HPDE6-E6E7 (cell line): ENCODE data around the gene ACOT2.
"Not testable (repeated sequence)": the region's sequence is repeated elsewhere in the genome, so short reads cannot be mapped to it uniquely, and the experiment has no call there.

ENCODE experiments used
- DNase-seq: peaks from one replicate; pipeline ENCODE4 v3.0.0; 2011; ENCODE audit warnings: missing footprints; ENCODE audit errors: extremely low spot score

ACOT2 gene

DNA sequence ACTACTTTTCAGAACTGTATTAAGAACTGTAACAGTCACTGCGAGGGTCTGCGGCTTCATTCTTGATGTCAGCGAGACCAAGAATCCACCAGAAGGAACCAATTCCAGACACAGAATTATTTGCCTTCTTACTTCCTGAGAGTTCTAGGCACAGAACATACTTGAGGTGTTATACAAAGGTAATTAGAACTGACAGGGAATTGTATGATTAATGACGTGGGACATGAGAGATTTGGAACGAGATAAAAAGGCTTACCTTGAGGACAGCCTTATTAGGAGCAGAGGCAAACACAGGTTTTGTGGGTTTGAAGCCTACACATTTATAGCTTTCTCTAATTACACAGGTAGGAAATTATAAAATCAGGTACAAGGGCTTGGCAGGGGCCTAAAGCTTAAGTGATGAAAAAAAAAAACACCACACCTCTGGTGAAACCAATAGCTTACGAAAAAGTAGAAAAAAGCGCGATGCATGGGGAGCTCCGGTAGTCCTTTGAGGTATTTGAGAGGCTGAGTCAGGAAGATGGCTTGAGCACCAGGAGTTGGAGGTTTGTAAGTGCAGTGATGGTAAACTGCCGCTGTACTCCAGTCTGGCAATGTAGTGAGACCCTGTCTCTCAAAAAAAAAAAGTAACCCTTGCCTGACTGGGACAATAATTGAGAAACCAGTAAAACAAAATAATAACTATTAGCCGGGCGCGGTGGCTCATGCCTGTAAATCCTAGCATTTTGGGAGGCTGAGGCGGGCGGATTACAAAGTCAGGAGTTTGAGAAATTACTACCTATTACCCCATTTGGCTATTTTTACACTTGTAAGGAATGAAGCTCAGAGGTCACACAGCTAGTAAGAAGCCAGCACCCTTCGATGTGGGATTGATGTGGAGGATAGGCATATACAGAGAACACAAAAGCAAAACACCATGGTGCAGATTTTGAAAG, 795 bp upstream of the ACOT2 start:
- no peak for DNase-seq

DNA sequence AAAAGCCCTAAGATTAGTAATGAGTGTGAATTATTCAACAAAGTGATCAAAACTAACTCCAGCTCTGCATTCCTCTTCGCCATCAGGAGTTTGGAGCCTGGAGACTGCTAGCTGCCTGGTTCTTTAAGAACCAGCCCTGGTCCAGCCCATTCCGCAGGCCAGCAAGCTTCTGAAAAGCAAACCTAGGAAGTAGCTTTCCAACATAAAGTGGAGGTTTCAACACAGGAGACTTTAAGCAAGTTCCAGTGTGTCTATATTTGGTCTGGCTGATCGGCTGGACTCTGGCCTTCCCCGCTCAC, 178 bp upstream of the ACOT2 start:
- DNase-seq, result not testable (repeated sequence)

DNA sequence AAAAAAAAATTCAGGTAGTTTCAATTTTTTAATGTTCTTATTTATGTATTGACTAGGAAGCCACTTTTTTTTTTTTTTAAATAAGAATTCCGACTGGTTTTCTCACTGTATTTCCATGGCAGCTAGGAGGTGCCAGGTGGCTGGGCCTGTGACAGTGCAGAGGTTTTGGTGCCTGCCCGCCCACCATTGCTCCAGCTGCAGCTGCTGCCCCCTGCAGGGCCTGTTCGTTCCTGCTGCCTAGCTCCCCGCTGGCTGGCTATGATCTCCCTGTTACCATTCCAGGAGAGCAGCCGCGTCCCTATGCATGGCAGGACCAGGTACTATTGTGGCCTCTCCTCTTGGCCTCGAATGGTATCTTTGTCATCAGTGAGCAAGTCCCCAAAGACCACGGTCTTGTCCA, 1.9 kb downstream of the ACOT2 start:
- DNase-seq, result not testable (repeated sequence)

DNA sequence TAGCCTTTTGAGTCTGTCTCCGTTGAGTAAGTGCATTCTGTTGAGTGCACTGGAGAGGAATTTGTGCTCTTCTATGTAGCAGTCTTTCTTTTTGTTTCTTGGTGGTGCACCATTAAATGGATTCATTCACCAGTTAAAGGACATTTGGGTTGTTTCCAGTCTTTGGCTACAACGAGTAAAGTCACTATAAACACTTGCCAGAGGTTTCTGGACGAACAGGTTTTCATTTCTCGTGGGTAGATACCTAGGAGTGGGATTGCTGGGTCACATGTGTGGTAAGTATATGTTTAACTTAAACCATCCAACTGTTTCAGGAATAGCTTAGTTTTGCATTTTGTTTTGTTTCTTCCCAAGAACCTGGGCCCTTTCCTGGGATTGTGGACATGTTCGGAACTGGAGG, 4.0 kb downstream of the ACOT2 start:
- DNase-seq, result not testable (repeated sequence)

DNA sequence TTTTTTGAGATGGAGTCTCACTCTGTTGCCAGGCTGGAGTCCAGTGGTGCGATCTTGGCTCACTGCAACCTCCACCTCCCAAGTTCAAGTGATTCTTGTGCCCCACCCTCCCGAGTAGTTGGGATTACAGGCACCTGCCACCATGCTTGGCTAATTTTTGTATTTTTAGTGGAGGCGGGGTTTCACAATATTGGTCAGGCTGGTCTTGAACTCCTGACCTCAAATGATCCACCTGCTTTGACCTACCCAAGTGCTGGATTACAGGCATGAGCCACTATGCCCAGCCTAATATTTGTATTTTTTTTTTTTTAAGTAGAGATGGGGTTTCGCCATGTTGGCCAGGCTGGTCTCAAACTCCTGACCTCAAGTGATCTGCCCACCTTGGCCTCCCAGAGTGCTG, 4.7 kb downstream of the ACOT2 start:
- not testable (repeated sequence) for DNase-seq

DNA sequence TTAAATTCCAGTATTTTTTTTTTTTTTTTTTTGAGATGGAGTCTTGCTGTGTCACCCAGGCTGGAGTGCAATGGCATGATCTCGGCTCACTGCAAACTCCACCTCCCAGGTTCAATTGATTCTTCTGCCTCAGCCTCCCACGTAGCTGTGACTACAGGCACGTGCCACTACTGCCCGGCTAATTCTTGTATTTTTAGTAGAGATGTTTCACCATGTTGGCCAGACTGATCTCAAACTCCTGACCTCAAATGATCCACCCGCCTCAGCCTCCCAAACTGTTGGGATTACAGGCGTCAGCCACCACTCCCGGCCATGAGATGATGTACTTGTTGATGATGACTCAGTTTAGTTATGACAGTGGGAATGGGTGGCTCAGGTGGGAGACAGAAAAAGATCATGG, 5.2 kb downstream of the ACOT2 start:
- not testable (repeated sequence) for DNase-seq

DNA sequence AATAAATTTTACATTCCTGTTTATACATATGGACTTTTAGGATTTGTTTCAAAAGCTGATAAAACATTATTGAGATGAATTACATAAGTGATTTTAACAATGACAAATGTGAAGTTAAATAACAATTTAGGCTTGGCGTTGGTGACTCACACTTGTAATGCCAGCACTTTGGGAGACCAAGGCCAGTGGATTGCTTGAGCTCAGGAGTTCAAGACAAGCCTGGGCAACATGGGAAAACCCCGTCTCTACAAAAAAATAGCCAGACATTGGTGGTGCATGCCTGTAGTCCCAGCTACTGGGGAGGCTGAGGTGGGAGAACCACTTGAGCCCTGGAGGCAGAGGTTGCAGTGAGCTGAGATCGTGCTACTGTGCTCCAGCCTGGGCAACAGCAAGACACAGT, 7.4 kb downstream of the ACOT2 start:
- no peak for DNase-seq

DNA sequence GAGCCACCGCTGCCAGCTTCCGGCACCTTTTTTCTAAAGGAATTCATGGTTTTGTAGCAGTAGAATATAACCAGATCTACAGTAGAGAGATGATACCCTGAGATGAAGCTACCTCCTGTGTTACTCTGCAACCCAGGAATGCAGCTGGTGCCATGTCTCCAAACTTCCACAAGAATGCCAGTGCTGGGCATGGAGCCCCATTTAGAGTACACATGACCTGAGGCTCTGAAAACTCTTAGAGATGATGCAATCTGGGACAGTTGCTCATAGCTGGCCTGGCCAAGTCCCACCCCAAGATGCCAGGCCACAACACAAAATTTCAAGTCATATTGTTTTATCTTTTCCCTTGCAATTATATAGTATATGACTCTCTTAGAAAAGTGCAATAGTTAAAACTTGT, 8.2 kb downstream of the ACOT2 start:
- DNase-seq, result not testable (repeated sequence)

DNA sequence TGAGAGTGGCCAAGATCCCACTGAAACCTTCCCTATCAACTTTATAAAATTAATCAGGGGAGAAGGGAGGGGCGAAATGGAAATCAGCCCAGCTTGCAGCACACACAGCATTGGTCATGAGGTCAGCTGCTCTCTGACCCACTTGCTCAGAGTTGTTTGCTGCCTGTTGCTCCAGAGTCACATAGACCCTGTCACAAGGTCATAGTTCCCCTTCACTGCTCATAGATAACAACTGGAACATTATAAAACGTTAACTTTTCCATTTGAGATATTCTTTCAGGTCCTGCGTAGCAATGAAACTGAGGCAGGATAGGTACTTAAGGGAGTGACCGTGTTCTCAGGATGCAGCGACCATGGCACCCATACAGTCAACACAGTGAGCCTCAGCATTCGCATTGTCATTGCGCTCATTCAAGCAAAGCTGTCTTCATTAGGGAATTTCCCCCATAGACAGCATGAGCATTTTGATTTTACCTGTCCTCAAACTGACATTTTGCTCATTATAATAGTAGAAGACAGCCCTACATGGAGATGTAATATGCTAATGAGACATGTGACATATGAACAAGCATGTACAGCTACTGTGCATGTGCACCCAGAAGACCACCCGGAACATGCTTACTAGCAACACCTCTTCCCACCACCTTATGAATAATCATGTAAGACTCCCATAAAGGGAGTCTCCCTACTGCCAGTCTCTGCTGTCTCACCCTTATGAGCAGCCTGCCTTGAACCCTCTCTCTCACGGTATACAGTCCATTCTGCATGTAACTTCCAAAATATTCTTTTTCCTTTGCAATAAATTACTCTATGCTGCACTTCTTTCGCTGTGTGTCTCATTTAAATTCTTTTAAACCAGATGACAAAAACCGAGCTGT, 13.3 kb downstream of the ACOT2 start:
- DNase-seq, result not testable (repeated sequence)

DNA sequence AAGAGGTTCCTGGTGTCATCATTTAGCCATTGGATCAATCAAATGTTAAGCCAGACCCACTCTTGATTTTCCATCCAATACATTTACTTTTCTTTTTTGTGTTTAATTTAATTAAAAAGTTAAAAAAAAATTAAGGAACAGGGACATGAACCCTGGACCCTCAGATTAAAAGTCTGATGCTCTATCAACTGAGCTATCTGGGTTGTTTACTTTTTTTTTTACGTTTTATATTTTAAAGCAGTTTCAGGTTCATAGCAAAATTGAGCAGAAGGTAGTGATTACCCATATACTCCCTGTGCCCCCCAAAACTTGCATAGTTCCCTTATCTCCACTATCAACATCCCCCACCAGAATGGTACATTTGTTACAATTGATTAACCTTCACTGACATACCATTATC, 19.7 kb downstream of the ACOT2 start:
- no peak for DNase-seq

DNA sequence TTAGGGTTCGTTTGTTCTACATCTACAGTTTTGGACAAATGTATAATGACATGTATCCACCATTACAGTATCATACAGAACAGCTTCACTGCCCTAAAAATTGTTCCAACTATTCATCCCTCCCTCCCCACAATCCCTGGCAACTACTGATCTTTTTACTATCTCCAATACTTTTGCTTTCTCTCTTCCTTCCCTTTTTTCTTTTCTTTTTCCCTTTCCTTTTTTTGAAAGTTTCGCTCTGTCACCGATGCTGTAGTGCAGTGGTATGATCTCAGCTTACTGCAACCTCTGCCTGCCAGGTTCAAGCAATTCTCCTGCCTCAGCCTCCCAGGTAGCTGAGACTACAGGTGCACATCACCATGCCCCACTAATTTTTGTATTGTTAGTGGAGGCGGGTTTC, 20.1 kb downstream of the ACOT2 start:
- no peak for DNase-seq

DNA sequence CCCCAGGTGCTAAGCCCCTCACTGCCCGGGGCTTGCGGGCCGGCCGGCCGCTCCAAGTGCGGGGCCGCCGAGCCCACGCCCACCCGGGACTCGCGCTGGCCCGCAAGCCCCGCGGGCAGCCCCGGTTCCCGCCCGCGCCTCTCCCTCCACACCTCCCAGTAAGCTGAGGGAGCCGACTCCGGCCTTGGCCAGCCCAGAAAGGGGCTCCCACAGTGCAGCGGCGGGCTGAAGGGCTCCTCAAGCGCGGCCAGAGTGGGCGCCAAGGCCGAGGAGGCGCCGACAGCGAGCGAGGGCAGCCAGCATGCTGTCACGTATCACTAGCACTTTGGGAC, 21.6 kb downstream of the ACOT2 start:
- DNase-seq, result not testable (repeated sequence)

DNA sequence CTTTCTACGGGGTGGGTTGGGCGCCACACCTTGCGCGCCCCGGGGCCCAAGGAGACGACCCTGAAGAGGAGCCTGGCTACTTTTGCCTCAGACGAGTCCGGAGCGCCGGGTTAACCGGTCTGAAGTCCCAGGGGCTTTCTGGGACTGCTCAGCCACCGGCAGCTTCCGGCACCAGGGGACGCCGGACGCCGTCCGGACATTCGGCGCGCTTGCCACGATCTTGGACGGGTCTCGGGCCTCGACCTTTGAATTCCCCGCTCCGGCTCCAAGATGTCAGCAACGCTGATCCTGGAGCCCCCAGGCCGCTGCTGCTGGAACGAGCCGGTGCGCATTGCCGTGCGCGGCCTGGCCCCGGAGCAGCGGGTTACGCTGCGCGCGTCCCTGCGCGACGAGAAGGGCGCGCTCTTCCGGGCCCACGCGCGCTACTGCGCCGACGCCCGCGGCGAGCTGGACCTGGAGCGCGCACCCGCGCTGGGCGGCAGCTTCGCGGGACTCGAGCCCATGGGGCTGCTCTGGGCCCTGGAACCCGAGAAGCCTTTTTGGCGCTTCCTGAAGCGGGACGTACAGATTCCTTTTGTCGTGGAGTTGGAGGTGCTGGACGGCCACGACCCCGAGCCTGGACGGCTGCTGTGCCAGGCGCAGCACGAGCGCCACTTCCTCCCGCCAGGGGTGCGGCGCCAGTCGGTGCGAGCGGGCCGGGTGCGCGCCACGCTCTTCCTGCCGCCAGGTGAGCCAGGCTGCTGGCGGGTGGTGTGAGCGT, 22.9 kb downstream of the ACOT2 start, which contains the start of gene ACOT4:
TSS of gene ACOT4 (plus strand) at position 184 of the 760 bp plus-strand sequence. CDS start at position 271, 87 bp downstream.
- no peak for DNase-seq

DNA sequence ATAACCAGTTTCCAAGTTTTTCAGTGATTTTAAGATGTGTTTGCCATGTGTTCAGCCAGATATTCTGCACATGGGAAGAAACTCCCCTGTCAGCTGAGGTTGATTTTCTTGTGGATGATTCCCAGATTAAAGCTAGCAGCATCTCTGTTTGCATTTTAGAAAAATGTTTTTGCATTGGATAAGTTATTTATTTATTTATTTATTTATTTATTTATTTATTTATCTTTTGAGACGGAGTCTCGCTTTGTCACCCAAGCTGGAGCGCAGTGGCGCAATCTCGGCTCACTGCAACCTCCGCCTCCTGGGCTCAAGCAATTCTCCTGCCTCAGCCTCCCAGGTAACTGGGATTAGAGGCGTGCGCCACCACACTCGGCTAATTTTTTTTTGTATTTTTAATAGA, 25.5 kb downstream of the ACOT2 start:
- no peak for DNase-seq

DNA sequence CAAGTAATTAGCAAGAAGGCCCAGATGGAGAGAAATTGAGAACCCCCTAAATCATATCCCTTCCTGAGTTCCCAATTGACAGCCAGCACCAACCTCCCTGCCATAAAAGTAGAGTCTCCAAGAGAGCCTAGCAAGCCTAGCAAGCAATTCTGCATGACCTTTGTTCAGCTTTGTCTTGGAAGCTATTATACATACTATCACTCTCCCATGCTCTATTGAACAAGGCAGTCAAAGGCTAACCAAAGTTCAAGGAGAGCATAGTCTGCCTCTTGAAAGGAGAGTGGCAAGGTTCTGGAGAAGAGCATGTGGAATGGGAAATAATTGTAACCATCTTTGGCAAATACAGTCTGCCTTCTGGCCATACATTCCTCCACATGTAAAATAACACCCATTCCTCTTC, 30.5 kb downstream of the ACOT2 start:
- DNase-seq, result no peak

DNA sequence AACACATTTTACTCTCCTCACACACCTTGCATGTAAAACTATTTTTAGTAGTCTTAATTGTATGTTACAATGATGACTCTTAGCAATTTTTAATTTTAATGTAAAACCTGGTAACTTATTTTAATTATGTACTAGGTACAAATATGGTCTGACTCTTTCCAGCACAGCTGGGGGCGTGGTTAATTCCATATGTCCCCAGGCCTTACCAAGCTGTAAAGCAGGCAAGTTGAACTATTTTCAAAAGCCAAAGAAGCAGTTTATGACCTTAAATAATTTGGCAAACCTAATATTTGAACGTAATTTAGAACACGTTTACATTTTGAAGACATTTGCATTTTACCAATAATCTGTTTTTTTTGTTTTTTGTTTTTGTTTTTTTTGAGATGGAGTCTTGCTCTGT, 34.0 kb downstream of the ACOT2 start:
- no peak for DNase-seq

DNA sequence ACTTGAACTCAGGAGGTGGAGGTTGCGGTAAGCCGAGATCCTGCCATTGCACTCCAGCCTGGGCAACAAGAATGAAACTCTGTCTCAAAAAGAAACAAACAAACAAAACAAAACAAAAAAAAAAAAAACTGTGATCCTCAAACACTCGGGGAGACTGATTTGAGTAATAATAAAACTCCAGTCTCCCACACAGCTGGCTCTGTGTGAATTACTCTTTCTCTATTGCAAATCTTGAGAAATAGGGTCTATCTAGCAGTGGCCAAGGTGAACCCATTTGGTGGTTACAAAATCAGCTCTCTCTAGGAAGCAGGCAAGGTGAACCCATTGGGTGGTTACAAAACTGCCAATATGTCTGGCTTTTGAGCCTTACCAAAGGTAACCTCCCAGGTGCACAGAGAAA, 37.3 kb downstream of the ACOT2 start:
- no peak for DNase-seq

DNA sequence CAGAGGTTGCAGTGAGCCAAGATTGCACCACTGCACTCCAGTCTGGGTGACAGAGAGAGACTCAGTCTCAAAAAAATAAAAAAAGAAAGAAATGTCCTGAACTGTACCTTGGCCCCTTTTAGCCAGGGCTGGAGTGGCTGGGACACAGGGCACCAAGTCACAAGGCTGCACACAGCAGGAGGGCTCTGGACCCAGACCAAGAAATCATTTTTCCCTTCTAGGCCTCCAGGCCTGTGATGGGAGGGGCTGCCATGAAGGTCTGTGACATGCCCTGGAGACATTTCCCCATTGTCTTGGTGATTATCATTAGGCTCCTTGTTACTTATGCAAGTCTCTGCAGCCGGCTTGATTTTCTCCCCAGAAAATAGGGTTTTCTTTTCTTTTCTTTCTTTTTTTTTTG, 38.2 kb downstream of the ACOT2 start:
- DNase-seq, result no peak

DNA sequence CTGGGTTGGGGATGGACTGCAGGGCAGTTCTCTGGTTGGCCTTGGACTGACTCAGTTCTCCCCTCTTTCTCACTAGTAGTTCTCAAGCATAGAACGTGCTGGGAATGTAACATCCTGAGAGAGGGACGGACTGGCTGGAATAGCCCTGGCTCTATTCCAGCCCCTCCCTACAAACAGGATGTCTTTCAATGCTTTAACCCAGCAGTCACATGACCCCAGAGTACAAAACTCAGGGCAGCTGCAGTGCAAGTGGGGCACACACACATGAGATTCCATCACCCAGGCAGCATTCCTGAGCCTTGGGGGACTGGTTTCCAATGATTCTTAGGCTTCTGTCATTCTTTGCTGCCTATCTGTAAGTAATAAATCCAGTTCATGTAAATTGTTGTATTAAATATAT, 41.7 kb downstream of the ACOT2 start:
- no peak for DNase-seq

DNA sequence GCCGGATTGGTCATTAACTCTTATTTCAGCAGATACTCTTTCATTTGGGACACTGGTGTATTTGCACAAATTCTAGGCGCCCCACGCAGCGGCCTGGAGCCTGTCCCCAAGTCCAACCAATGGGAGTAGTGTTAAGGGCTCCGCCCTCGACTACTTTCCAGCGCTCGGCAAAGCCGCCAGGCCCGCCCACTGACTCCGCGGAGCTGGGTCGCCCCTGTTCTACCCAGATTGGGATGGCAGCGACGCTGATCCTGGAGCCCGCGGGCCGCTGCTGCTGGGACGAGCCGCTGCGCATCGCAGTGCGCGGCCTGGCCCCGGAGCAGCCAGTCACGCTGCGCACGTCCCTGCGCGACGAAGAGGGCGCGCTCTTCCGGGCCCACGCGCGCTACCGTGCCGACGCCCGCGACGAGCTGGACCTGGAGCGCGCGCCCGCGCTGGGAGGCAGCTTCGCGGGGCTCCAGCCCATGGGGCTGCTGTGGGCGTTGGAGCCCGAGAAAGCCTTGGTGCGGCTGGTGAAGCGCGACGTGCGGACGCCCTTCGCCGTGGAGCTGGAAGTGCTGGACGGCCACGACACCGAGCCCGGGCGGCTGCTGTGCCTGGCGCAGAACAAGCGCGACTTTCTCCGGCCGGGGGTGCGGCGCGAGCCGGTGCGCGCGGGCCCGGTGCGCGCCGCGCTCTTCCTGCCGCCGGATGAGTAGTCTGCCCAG, 43.5 kb downstream of the ACOT2 start, which contains the start of gene ACOT6:
TSS of gene ACOT6 (plus strand) at position 179 of the 707 bp plus-strand sequence. CDS start at position 234, 55 bp downstream.
- peak; percentile 71 for DNase-seq

DNA sequence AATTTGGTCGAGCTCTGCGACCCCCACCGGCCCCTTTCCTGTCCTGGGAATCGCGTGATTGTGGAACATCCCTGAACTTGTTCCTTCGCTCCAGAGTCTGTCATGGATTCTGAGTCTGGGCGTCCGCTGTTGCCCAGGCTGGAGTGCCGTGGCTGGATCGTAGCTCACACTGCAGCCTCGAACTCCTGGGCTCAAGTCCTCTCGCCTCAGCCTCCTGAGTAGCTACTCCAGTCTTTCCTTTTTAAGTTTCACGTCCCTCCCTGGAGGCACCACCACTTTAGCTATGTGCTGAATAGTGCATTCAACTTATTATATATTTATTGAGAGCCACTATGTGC, 44.0 kb downstream of the ACOT2 start:
- DNase-seq, result no peak
